ENCODE measurements around the gene SUPT16H.

DNA sequence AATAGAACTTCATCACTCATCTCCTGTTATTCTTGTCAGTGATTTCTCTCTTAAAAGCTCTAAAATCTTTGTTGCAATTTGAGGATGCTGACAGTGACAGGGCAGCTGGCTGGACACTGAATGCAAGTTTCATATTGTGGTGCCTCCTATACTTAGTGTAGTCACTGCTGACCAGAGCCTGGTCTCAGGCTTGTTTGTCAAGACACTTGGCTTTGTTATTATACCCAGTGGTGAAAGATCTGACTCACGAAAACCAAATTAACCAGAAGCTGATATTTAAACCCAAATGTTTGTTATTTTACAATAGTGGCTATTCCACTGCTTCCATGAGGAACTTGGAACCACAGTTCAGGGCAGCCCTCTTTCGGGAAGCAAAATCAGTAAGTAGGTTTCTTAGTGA lies 61.1 kb downstream of the SUPT16H start:
- TF ChIP-seq, protein P1, sequence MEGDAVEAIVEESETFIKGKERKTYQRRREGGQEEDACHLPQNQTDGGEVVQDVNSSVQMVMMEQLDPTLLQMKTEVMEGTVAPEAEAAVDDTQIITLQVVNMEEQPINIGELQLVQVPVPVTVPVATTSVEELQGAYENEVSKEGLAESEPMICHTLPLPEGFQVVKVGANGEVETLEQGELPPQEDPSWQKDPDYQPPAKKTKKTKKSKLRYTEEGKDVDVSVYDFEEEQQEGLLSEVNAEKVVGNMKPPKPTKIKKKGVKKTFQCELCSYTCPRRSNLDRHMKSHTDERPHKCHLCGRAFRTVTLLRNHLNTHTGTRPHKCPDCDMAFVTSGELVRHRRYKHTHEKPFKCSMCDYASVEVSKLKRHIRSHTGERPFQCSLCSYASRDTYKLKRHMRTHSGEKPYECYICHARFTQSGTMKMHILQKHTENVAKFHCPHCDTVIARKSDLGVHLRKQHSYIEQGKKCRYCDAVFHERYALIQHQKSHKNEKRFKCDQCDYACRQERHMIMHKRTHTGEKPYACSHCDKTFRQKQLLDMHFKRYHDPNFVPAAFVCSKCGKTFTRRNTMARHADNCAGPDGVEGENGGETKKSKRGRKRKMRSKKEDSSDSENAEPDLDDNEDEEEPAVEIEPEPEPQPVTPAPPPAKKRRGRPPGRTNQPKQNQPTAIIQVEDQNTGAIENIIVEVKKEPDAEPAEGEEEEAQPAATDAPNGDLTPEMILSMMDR (IDR thresholded peaks at IDR 0.05), result no peak
- no peak for TF ChIP-seq POLR2A (IDR thresholded peaks at IDR 0.05)
